BJ (cell line): ENCODE data around the gene PARL. TPM values are rescaled to one million over a fixed set of nuclear protein-coding genes. Genes with fewer than 3 reads are reported as not detected.

Source experiments
- CTCF ChIA-PET: fragments of 350-600 bp; formaldehyde crosslinking; extraction: SDS; loops from one replicate; lab custom pipeline; 2021; ENCODE audit warnings: antibody characterized with exemption, inconsistent platforms; lab: Yijun Ruan, JAX
- POLR2A ChIA-PET: fragments of 300-600 bp; sonication (Branson Sonifier 250); formaldehyde crosslinking; extraction: SDS; loops from one replicate; lab custom pipeline; 2021; ENCODE audit warnings: antibody characterized with exemption; lab: Charles Lee
- DNase-seq: peaks from one replicate; pipeline ENCODE4 v3.0.0-alpha.2; 2011; ENCODE audit warnings: low read depth
- H3K27me3 ChIP-seq: 2 replicates; pipeline ENCODE4 v1.6.0; 2011; ENCODE audit warnings: low read length; ENCODE audit not compliant: control insufficient read depth, insufficient read depth
- H3K36me3 ChIP-seq: 2 replicates; pipeline ENCODE4 v1.5.1; 2011; ENCODE audit warnings: low read length; ENCODE audit not compliant: control insufficient read depth, insufficient read depth
- H3K4me3 ChIP-seq: 2 replicates; pipeline ENCODE4 v1.5.1; 2011; ENCODE audit warnings: low read depth, mild to moderate bottlenecking, control low read depth, low read length
- CTCF ChIP-seq: IDR thresholded peaks from 2 replicates; pipeline ENCODE4 v1.5.1; 2011; ENCODE audit warnings: low read depth, mild to moderate bottlenecking, control low read depth, inconsistent platforms, low read length, moderate library complexity; ENCODE audit not compliant: insufficient read depth
- polyA plus RNA-seq: library from polyadenylated mRNA; depleted of rRNA; stranded (reverse); fragments of >200 nt; gene quantifications from 2 replicates; pipeline ENCODE4 v1.2.3, GENCODE V29; 2011

PARL gene
- polyA plus RNA-seq, 1 experiment, result 33.3 TPM

DNA sequence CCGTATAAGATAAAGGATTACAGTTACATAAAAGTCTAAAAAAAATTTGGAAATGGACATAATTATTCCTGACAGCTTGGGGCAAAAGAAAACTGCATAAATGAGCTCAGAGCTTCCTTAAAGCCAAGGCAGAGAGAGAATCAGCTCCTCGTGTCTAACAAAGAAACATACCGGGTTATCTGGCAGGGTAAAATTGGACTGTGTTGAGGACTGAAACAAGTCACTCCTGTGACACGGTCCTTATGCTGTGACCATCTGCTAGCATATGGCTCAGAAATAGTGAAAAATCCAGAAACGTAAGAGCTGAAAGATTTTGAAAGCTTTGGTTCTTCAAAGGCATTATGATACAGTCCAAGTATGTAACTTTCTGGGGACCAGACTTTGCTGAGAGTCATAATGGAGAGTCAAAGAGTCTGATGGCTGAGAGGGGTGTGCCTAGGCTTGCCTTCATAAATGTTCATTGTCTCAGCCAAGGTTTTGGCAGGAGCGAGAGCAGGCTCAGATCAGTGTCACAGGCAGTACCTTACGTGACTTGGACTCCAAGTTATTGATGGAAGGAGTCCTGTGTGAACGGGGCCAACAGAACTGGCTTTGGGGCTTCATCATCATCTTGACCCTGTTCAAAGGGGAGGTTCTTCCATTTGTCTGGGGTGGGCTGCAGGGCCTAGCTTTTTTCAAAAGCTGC is 71.8 kb downstream of the PARL start:
- ChIA-PET POLR2A (no interaction called here), CTCF (interaction anchor here (0.8 kb wide), 1 partner anchor 13 kb away, joined by 3 read pairs; no protein-coding TSS in a partner anchor)
- Histone ChIP-seq H3K27me3 (no peaks in the 10 kb centered on the region), H3K4me3 (no peak overlapping the region), H3K36me3 (peaks cover 20% of the 10 kb centered on the region)
- DNase-seq, result no peak
- TF ChIP-seq CTCF, result no peak

DNA sequence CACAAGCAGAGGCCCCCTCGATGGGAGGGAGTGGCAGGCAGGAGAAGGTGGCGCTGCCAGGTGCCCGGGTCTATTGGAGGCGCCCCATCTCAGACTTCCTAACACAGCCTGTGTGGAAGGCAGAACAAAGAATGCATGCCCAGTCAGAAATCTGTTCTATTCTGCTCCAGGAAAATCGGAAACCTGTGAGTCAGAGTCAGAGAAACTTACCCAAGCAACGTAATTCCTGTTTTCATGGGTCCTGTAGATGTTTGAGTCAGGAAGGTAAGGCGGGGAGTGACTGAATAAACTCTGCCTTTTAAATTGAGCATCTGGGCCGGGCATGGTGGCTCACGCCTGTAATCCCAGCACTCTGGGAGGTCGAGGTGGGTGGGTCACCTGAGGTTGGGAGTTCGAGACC is 73.0 kb downstream of the PARL start:
- no peaks in the 10 kb centered on the region for H3K27me3 ChIP-seq
- no peak for DNase-seq
- no peak for TF ChIP-seq CTCF
- ChIA-PET POLR2A (no interaction called here), CTCF (no interaction called here)
- H3K36me3 ChIP-seq, result peaks cover 29% of the 10 kb centered on the region
- no peak overlapping the region for H3K4me3 ChIP-seq

DNA sequence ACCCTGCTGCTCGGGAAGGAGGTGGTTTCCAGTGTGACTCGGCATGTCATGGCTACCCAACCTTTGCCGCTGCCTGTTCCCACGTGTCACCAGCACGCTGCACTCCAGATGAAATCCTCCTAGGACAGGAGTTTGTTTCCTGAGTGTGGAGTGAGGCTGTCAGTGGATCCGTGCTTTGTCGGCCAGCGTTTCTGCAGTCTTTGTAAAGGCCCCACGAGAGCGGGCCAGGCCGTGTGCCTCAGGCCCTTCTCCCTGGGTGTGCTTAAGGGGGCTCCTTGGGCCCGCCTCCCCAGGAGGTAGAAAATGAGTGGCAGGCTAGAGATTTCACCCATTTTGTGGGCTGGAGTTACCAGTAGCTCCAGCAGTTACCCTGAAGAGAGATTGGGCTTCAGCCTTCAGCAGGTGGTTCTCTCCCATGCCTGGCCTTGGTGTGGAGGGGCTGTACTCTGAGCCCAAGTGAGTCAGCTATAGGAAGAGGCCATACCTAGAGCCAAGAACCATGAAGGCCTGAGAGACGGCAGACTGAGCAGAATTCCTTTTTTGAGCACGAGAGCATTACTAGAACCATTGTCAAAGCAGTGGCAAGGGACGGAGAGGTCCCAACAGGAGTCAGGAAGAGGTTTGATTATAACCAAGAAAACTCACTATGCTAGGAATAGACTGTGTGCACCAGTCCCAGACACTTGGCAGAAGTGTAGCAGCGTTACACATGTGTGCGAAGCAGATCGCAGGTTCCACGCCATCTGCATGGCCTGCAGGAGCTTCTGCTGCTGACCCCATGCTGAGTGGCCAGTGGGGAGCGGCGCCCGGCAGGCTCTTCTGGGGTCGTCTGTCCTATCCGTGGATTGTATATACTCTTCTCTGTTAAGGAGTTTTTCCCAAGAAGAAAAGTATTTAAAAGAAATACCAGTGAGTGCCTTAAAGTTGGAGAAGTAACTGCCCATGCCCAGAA is 73.8 kb downstream of the PARL start:
- no peaks in the 10 kb centered on the region for H3K27me3 ChIP-seq
- no peak for TF ChIP-seq CTCF
- ChIA-PET POLR2A (no interaction called here), CTCF (no interaction called here)
- no peak for DNase-seq
- H3K4me3 ChIP-seq, result no peak overlapping the region
- H3K36me3 ChIP-seq, result peaks cover 29% of the 10 kb centered on the region

- ChIA-PET CTCF (no interaction called here), POLR2A (no interaction called here)
- no peak for DNase-seq
- no peak for TF ChIP-seq CTCF
- Histone ChIP-seq H3K27me3 (no peaks in the 10 kb centered on the region), H3K4me3 (no peak overlapping the region), H3K36me3 (peaks cover 37% of the 10 kb centered on the region)
Observed at GRCh38 chr3:183809270-183809669, 75.4 kb downstream of the PARL start.

DNA sequence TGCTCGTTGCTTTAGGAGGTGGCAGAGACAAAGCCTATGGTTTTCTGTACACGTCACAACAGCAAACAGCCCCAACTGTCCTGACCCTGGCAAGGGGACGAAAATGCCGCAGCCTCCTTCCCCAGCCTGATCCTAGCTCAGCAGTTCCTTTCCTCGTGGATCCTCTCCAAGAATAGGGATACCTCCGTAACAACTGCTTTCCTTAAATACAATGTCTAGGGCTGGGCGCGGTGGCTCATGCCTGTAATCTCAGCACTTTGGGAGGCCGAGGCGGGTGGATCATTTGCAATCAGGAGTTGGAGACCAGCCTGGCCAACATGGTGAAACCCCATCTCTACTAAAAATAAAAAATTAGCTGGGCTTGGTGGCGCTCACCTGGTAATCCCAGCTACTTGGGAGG is 76.3 kb downstream of the PARL start:
- Histone ChIP-seq H3K4me3 (no peak overlapping the region), H3K27me3 (no peaks in the 10 kb centered on the region), H3K36me3 (peaks cover 41% of the 10 kb centered on the region)
- DNase-seq, result no peak
- TF ChIP-seq CTCF, result no peak
- POLR2A ChIA-PET, result no interaction called here
- CTCF ChIA-PET, result no interaction called here
